ENCODE data around the gene ELOB.

ELOB gene

GRCh38 chr16:2782583-2783351 lies 5.7 kb upstream of the ELOB start:
- DNase-seq (ENCODE audit: low read depth) = no peak

DNA sequence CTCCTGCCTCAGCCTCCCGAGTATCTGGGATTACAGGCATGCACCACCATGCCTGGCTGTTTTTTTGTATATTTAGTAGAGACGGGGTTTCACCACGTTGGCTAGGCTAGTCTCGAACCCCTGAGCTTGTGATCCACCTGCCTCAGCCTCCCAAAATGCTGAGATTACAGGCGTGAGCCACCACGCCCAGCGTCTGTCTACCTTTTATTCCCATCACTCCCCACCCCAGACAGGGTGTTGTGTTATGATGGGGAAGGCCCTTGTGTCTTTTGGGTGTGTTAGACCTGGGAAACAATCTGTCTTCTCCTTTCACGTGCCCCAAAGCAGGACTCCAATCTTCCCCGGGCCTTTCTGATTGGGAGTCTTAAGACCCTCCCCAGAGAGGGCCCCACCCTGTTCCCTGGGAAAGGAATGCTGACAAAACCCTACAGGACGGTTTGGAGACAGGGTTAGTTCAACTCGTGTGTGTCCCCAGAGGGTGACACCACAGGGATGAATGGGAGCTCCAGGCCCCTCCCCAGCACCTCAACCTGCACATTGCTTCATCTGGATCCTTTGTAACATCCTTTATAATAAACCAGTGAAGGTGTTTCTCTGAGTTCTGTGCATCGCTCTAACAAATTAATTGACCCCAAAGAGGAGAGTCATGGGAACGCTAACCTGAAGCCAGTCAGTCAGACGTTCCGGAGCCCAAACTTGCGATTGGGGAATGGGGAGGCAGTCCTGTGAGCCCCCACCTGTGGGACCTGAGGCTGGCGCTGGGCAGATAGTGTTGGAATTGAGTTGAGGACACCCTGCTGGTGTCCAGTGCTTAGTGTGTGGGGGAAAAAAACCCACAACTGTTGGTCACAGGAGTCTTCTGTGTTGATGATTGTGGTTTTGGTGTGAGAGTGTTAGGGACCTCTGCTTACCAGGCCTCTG lies 3.2 kb upstream of the ELOB start:
- no peak for DNase-seq (ENCODE audit: low read depth)

DNA sequence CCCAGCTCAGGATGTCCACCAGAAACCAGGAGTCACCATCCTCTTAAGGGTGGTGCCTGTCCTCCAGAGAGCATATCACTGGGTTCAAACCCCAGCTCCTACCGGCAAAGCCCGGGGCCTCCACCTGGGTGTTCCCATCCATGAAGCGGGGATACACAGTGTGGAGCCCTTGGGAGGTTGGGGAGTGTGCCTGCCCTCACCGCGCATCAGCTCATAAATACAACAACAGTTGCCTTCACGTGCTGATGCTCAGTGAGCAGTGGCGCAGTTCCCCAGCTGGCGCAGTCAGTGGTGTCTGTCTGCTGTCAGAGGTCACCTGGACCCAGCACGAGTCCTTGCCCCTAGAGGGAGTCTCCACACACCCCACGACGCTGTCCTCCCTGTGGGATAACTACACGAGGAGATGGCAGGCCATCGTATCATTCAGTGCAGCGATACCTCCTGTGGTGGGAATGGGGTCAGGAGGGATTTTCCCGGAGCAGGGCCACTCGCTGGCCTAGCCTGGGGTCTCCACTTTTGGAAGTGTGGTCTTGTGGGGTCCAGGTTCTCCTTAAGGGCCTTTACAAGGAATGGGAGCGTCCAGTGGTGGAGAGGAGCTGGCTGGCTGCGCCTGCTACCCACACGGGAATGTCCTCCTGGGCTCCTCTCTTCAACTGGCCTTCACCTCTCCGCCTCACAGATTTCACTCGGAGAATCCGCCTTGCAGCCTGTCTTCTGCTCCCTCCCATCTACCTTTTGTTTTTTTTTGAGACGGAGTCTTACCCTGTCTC lies 2.3 kb upstream of the ELOB start:
- DNase-seq (ENCODE audit: low read depth) = no peak

DNA sequence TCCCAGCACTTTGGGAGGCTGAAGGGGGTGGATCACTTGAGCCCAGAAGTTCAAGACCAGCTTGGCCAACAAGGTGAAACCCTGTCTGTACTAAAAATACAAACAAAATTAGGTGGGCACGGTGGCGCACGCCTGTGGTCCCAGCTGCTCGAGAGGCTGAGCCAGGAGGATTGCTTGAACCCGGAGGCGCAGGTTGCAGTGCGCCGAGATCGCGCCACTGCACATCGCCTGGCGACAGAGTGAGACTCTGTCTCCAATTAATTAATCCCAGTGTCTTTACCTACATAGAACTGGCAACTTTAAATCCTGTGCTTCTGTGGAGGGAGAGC lies 1.5 kb upstream of the ELOB start:
- DNase-seq (ENCODE audit: low read depth) = no peak

DNA sequence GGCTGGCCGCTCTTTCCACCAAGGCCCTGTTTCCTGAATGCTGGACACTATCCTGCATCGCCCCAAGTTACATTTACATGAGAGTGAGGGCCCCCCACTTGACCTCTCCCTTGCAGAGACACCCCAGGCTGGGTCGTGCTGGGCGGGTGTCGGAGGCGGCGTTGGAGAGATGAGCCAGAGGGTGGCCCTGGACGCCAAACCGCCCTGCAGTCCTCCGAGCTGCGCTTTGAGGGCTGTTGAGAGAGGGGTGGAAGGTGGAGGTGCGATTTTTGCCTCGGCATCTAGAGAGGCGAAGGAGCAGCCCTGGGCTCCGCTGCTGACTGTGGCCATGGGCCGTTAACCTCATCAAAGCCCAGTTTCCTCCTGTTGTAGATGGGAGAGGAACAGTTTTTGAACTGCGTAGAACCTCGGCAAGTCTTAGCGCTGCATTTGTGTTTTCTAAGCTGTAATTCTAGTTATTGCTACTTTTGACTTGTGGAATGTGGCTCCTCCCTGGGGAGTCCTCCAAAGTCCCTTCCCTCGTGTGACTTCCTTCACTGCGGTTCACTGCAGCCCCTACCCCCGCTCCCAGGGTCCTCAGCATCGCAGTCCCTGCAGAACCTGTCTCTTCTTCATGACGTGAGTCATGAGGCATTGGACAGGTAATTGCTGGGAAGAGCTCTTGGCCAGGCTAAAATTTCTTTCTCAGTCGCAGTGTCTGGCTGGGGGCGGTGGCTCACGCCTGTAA lies 986 bp upstream of the ELOB start:
- no peak for DNase-seq (ENCODE audit: low read depth)

DNA sequence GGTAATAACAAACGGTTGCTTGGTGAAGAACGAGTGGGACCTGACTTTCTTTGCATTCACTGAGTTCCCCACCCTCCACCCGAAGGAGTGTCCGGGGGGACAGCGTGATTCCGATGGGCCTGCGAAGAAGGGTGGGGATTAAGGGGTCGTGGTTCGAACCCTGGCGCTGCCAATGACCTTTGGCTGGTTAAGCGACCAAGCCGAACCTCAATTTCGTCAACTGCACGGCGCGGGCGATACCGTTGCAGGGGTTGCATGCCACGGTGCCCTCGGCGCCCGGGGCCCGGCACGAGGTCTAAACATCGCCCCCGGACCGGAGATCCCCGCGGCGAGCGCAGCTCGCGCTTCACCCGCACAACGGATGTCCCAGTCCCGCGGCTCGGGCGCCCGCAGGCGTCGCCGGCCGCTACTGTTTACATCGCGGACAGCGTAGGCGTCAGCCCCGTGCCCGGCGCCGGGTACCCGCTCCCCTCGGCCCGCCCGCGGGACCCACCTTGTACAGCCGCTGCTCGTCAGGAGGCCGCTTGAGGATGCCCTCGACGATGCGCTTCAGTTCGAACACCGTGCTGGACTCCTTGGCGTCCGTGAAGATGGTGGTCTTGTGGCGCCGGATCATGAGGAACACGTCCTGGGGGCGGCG lies 460 bp downstream of the ELOB start:
- no peak for DNase-seq (ENCODE audit: low read depth)

DNA sequence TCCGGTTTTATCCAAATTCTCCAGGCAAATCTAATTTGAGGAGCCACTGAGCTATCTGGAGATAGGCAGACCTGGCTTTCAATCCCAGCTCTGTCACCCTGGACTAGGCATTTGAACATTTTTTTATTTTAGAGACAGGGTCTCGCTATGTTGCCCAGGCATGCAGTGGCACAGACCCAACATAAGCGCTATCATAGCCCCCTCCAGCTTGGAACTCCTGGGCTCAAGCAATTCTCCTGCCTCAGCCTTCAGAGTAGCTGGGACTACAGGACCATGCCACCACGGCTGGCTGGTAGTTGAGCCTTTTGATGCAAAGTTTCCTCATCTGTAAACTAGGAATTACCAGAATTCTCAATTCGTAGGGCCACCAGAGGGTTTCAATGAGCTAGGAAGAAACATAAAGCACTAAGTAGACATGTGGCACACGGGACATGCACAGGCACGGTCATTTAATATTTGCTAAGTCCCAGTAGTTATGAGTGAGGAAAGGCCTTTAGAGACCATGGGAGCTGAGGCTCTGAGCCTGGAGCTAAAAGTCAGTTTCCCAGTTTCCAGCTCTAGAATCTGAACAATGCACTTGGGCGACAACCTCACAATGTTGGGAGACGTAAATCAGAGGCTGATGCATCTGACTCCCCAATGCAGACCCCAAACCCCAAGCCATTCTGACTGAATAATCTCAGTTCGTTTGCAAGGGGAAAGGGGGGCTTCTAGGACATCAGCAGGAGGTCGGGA lies 1.1 kb downstream of the ELOB start:
- DNase-seq (ENCODE audit: low read depth) = no peak

DNA sequence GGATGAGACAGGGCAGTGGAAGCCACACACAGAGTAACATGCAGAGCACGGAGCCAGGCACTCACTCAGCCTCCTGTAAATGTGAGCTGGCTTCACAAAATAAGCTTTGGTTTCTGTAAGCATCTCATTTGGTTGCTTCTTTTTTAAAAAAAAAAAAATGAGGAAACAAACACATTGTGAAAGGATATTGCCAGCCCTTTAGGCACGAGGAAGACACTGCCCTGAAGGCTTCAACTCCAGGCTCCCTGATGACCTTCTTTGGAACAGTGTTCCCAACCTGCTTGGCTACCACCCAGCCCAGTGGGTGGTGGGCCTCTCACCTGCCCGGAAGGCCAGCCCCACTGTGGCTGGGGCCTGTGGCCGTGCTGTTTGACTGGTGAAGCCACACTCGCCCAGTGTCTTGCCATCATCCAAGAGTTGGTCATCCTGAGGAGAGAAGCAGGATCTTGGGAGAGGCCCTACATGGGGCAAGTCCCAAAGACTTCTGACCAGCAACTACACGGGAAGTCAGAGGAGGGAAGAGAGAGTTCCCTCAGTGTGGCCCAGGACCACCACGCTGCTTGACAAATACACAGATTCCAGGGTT lies 1.9 kb downstream of the ELOB start:
- no peak for DNase-seq (ENCODE audit: low read depth)

DNA sequence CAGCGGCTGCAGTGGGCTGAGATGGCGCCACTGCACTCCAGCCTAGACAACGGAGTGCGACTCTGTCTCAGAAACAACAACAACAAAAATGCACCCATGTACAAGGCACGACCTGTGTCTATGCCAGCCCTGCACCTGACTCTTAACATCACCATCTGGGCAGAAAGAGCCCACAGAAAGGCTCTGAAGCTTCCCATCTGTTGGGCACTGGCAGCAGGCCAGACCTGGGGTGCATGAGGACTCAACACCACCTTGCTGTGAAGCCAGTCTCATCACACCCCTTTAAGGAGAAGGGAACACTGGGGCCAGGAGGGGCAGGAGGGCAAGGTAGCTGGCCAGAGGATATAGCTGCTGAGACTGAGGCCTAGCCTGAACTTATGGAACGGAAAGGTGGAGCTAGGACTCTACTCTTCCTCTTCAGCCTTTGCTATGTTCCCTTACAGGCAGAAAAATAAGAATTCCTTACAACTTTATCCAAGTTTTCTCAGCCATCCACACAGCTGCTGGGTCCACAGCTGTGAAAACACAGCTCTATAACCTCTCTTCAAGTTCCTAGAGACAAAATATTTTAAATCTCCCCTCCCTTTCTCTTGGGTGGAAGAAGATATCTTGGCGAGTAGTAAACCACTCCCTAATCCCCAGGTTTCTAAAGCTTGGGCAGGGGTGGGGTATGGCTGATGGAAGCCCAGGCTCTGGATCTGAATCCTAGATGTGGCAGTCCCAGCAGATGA lies 2.8 kb downstream of the ELOB start:
- DNase-seq (ENCODE audit: low read depth) = no peak

DNA sequence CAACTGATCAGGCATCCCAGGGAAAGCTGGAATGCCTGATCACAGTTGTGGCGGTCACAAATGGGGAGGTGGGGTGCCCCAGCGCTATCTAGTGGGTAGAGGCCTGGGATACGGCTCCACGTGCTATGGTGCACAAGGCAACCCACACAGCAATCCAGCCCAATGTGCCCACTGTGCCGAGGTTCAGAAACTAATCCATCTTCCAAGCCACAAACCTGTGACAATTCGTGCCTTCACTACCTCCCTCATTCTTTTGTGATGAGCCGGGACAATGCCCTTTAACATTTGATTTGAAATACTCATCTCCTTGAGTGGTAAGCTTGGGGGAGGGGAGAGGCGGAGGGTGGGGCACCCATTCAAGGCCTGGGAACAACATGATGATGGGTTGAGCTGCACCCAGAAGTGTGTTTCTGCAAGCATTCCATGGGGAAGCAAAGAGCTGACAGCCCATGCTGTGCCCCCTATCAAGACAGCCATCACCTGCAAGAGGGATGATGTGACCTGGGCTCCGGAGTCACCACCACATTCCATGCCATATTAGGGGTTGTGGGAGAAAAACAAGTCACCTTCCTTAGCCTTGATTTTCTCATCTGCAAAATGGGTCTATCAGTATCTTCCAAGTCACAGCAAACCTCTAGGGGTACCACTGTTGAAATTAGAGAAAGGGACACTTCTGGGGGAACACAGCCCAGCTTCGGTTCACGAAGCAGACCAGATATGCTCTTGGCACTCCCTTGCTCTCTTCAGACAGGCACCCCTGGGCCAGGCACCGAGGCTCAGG lies 3.7 kb downstream of the ELOB start:
- no peak for DNase-seq (ENCODE audit: low read depth)

DNA sequence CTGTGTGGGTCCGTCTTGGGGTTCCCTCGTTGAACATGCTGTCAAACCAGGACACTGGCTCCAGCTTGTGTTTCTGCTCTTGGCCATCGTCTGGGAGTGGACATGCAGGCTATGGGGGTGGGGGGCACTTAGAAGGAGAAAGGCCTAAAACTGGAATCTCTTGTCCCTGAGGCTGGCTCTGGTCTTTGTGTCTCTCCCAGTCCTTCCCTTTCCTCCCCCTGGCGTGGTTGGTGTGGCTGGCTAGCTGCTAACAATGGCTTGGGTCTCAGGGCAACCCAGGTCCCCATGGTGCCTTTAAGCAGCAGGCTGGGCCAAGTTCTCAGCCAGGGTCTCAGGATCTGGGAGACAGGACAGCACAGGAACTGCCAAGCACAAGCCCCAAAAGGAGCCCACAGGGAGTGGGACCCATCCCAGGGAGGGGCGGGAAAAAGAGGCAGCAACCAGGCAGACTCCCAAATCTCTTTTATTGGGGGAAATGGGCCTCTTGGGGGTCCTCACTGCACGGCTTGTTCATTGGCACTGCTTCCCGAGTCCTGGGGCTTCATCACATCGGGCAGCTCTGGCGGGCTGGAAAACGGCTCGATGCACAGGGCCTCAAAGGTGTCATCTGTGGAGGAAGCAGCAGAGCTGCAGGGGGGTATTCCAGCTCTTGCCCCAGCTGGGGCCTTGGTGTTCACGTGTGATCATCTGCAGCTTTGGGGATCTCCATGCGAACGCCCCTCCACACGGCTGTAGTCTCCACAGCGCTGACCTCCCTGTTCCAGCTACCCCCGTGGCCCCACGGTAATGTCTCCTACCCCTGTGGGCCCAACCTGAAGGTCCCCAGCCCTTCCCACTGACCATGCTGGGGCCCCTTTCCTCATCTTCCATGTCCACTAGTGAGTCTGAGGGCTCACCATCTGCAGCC lies 5.3 kb downstream of the ELOB start:
- no peak for DNase-seq (ENCODE audit: low read depth)

DNA sequence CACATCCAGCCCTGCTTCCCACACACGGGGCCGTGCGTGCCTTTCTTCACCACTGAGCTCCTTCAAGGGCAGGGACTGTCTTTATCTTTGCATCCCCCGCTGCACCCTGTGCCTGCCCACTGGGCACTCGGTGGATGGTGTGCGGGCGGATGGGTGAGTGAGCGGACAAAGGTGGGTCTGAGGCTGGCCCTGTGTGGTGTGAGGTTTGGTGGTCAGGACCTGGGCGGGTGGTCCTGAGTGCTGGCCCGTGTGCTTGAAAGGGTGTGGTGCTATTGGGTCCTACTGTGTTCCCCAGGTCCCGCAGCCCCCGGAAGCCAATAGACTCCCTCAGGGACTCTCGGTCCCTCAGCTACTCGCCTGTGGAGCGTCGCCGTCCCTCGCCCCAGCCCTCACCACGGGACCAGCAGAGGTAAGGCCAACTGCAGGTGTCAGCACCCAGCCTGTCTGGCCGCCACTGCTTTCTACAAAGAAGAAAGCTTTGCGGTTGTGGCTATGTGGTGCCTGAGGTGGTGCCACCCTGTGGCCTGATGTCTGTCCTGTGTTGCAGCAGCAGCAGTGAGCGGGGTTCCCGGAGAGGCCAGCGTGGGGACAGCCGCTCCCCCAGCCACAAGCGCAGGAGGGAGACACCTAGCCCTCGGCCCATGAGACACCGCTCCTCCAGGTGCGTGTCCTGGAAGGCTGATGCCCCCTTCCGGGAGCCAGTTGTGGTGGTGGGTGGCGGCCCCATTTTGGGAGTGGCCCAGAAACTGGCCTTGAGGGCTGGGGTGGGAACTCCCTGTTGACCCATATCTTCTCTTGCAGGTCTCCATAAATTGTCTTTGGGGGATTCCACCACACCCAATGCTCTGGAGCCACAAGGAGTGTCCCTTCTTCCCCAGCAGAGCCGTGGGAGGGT lies 6.8 kb downstream of the ELOB start:
- no peak for DNase-seq (ENCODE audit: low read depth)

GRCh38 chr16:2769675-2770056 lies 7.4 kb downstream of the ELOB start:
- DNase-seq (ENCODE audit: low read depth) = no peak

GRCh38 chr16:2769100-2769529 lies 8.0 kb downstream of the ELOB start:
- DNase-seq (ENCODE audit: low read depth) = no peak

GRCh38 chr16:2768403-2769089 lies 8.5 kb downstream of the ELOB start:
- DNase-seq (ENCODE audit: low read depth) = no peak

- no peak for DNase-seq (ENCODE audit: low read depth)
These were observed 9.2 kb downstream of the ELOB start for GRCh38 chr16:2767891-2768290.
